NCI-H69 (cell line): ENCODE measurements around the gene EXD3.

Experiments used
- DNase-seq: peaks from one replicate; lab custom pipeline; 2025; lab: John Stamatoyannopoulos, UW

Gene EXD3

GRCh38 chr9:137306066-137306849 is 116.7 kb downstream of the EXD3 start:
- DNase-seq = no peak

- no peak for DNase-seq
Measured at GRCh38 chr9:137305798-137306065, 117.2 kb downstream of the EXD3 start.

- no peak for DNase-seq
Measured at GRCh38 chr9:137305060-137305797, 117.7 kb downstream of the EXD3 start.

GRCh38 chr9:137304383-137305059 is 118.4 kb downstream of the EXD3 start:
- no peak for DNase-seq

- DNase-seq = no peak
Measured at GRCh38 chr9:137303893-137304382, 119.0 kb downstream of the EXD3 start.

- DNase-seq = no peak
Measured at GRCh38 chr9:137303151-137303892, 119.6 kb downstream of the EXD3 start.

- no peak for DNase-seq
Measured at GRCh38 chr9:137302449-137303150, 120.4 kb downstream of the EXD3 start.

GRCh38 chr9:137302118-137302448 is 120.9 kb downstream of the EXD3 start, which contains the start of gene NRARP:
NRARP (minus strand) TSS chr9:137302271; CDS start chr9:137301928, 343 bp downstream.
- DNase-seq = peak; percentile 97

GRCh38 chr9:137301081-137301947 is 121.6 kb downstream of the EXD3 start:
- DNase-seq = peak; percentile 87

GRCh38 chr9:137300567-137301080 is 122.3 kb downstream of the EXD3 start:
- DNase-seq = peak; percentile 73

GRCh38 chr9:137299938-137300337 is 123.0 kb downstream of the EXD3 start:
- no peak for DNase-seq

- no peak for DNase-seq
Measured at GRCh38 chr9:137299203-137299565, 123.8 kb downstream of the EXD3 start.

- no peak for DNase-seq
Measured at GRCh38 chr9:137298401-137299202, 124.4 kb downstream of the EXD3 start.

GRCh38 chr9:137297966-137298365 is 125.0 kb downstream of the EXD3 start:
- peak; percentile 70 for DNase-seq

- DNase-seq = peak; percentile 84
Measured at GRCh38 chr9:137296670-137297664, 126.0 kb downstream of the EXD3 start.

GRCh38 chr9:137295849-137296669 is 126.9 kb downstream of the EXD3 start:
- DNase-seq = no peak

GRCh38 chr9:137295238-137295811 is 127.6 kb downstream of the EXD3 start:
- DNase-seq = peak; percentile 63
